Activated naive CD8-positive, alpha-beta T cell treated with anti-CD3 and anti-CD28 coated beads, Interleukin-2, amount 50 U/mL, for 16 hours (primary cell): ENCODE results near the gene TLNRD1.

ENCODE experiments used
- DNase-seq: peaks from one replicate; pipeline ENCODE4 v3.0.0-alpha.2; 2020; ENCODE audit warnings: low read depth, low spot score

Gene TLNRD1

DNA sequence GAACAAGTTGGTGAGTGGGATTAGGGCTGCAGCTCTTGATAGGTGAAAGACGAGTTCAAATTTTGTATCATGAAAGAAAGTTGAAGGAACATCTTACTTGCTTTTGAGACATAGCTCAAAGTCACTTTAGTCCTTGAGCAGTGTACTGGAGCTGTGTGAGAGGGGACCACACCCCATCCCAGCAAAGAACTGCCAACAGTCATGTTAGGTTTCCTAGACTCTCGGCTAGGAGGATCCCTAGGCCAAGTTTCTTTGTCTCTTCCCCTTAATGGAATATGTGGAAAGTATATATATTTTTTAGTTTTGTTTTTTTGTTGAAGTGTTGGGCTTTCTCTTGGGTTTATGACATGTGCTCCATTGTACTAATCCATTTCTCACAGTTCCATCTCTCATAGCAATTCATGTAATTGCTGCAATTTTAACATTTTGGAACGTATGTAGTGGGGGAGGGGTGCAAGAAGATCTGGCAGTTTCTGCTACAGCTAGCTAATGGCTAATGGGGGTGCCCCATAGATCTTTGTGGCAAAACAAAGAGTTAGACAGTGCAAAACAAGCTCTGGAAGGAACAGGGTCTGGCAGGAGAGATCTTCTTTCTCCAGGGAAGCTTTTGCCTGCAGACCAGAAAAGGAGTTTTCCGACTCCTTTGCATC lies 25.1 kb downstream of the TLNRD1 start:
- no peak for DNase-seq

DNA sequence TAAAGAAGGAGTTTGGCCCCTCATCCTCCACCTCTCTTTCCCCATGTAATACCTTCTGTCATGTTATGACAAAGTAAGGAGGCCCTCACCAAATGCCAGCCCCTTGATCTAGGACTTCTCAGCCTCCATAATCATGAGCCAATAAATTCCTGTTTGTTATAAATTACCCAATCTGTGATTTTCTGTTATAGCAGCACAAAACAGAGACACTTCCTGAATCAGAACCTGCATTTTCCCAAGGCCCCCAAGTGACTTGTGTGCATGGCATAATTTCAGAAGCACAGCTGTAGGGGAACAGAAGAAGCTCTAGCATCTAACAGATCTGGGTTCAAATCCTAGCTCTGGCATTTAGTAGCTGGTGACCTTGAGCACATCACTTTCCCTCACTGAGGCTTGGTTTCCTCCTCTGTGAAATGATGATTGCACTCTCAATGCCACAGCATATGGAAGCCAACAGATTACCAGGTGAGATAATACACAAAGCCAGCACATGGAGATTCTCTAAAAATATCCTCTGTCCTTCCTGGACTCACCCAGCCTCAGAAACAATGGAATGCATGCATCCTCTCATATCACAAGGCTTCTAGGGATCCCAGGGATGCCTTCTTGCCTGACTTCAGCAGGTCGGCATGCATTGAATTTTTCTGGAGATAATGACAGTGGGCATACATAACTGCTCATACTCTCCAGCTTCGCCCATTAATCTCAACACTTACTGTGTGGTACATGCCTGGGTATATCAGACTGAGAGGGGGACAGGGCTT lies 26.3 kb downstream of the TLNRD1 start:
- no peak for DNase-seq

DNA sequence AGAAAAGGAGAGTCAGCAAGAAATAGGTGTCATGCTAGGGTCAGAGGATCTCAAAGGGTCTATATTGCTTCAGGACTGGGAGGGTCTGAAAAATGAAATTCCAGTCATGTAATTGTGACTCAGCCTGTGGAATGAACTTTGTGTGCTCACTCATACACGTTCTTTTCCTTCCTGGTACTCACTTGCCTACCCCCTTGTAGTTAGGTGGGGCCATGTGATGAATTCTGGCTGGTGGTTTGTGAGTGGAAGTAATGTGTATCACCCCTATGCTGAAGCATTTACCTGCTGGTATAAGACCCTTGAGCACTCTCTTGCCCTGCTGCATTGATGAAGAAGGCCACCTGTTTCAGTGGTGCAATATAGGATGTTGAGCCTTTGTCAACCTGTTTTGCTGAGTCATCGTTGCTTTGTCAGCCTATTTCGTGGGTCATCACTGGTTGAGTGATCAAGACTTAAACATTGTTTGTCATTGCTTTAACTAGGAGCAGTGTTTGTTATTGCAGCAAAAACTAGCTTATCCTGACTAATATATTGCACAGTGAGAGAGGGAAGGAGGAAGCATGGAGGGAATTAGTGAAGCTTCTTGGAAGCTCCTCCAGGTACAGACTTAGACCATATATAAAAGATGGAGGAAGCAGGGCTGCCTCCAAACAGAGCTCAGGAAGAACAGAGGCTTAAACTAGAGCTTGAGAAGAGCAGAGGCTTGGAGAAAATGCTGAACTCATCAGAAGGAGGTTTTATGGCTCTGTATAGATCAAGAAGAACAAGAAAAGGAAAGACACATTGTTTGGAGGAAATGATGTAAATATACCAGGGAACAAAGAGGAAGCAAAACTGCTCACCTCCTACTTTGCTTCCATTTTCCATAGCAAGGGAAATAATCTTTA lies 28.9 kb downstream of the TLNRD1 start:
- no peak for DNase-seq

DNA sequence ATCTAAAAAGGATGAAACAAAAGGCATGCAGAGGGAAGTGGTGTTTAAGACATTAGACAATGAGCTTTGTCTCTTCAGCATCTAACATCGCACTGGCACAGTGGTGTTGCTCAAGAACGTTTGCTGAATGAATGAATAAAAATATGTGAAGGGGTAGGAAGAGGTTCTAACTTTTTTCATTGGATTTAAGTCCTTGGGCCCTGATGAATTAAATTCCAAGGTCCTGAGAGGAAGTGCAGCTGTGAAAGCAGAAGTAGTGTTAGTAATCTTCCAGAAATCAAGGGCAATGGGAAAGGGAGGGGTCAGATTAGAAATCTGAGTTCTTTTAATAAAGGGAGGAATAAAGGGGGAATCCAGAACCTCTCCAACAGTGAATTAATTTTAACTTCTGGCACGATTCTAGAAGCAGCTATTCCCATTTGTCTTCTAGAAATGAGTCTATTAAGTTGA lies 29.6 kb downstream of the TLNRD1 start:
- no peak for DNase-seq

DNA sequence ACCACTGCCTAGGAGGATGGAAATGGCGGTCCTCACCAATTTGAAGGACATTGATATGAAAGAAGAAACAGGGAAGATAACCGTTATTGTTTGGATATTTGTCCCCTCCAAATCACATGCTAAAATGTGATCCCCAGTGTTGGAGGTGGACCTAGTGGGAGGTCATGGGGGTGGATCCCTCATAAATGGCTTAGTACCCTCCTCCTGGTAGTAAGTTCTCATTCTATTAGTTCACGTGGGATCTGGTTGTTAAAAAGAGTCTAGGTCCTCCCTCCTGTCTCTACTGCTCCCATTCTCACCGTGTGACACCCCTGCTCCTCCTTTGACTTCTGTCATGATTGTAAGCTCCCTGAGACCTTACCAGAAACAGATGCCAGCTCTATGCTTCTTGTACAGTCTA lies 30.5 kb downstream of the TLNRD1 start:
- no peak for DNase-seq

DNA sequence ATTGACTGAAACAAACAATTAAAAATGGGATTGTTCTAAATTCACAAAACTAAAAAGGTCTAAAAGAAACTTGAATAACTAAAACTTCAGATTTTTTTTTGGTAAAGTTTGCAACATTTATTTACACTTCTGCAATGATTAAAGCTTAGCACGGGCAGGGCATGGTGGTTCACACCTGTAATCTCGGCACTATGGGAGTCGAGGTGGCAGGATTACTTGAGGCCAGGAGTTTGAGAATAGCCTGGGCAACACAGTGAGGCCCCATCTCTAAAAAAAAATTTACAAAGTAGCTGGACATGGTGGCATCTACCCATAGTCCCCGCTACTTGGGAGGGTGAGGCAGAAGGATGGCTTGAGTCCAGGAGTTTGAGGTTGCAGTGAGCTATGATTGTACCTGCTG lies 31.6 kb downstream of the TLNRD1 start:
- DNase-seq: no peak

DNA sequence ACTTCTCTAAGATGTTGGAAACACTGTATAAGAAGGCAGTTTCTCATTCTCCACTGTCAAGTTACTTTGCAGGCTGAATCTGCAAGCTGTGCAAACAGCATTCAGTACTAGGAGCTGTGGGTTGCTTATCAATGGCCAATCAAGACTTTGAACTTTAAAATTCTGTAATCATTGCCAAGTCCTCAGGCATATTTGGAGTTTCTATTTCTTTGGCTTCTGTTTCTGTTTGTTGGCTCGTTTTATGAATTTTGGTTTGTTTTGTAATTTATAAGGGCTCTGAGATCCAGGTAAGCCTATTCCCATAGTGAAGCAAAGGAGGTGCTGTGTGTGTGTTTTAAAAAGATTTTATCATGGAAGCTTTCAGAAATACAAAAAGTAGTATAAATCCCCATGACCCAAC lies 32.1 kb downstream of the TLNRD1 start:
- no peak for DNase-seq

DNA sequence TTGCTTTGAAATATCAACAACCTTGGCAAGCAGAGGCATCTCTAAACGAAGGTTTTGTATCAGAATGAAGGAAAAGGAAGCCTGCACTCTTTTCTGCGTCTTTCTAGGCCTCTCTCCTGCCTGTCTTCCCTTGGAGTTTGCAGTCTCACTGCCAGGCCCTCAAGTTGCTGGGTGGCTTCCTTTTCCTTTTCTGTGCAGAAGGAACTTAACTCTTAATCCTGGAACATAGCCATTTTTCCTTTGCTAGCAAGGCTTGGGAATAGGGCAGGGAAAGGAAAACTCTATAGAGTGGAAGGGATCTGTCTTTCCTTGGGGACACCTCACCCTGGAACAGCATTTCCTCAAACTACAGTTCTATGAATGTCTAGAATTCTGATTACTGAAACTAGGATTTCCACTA lies 32.8 kb downstream of the TLNRD1 start:
- no peak for DNase-seq

DNA sequence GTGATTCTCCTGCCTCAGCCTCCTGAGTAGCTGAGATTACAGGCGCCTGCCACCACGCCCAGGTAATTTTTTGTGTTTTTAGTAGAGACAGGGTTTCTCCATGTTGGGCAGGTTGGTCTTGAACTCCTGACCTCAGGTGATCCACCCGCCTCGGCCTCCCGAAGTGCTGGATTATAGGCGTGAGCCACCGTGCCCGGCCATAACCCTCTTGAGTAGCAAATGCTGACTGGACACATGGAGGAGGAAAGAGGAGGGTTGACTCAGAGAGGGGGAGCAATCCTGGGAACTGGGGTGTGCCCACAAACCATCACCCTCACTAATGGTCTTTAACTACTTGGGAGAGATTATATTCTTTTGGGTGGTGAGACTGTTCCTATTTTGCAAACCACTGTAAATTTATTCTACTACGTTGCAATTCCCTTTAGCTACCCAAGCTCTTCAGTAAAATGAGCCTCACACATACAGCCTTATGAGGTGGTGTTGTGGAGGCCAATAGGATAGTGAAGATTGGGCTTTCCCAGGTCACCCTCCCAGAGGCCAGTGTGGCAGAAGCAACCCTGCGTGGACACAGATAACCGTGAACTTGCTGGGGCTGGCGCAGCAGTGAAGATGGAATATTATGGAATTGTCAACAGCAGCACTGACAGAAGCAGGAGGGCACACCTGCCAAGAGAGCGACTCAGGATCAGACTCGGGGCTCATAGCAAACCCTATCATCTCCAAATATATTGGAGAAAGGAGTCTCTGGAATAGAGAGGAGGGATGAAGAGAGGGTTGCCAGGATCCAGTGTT lies 37.4 kb downstream of the TLNRD1 start:
- no peak for DNase-seq

DNA sequence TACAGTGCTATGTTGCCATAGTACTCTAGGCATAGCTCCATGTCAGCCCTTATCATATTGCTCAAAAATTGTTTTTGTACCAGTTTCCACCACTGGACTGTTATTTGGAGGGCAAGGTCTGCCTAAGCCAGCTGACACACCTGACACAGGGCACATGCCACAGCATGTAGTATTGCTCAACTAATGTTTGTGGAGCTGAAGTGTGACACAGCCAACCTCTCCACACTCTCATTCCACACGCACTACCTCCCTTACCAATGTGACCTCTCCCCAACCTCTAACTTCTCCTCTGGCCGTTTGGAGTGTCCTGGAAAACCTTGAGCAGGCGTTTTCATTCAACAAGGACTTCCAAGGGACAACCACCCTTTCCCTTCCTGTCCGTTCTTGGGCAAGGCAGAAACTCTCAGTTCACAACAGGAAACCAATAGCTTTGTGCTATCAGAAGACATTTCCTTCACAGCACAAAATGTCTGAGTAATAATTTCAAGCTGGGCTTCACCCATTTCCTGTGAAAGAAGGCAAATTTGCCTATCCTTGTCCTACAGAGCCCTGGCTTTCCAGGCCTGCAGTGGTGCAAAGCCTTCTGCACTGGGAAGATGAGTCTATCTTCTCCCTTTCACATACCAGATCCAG lies 38.4 kb downstream of the TLNRD1 start:
- no peak for DNase-seq

DNA sequence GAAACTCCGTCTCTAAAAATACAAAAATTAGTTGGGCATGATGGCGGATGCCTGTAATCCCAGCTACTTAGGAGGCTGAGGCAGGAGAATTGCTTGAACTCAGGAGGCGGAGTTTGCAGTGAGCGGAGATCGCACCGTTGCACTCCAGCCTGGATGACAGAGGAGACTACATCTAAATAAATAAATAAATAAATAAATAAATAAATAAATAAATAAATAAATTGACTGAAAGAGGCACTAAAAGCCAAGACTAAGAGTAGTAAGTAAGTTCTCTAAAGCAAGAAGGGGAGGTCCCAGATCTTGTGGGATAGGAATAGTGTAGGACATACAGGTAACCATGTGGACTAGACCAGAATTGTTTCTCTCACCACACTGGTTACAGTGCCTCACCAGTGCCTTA lies 40.0 kb downstream of the TLNRD1 start:
- DNase-seq: no peak

DNA sequence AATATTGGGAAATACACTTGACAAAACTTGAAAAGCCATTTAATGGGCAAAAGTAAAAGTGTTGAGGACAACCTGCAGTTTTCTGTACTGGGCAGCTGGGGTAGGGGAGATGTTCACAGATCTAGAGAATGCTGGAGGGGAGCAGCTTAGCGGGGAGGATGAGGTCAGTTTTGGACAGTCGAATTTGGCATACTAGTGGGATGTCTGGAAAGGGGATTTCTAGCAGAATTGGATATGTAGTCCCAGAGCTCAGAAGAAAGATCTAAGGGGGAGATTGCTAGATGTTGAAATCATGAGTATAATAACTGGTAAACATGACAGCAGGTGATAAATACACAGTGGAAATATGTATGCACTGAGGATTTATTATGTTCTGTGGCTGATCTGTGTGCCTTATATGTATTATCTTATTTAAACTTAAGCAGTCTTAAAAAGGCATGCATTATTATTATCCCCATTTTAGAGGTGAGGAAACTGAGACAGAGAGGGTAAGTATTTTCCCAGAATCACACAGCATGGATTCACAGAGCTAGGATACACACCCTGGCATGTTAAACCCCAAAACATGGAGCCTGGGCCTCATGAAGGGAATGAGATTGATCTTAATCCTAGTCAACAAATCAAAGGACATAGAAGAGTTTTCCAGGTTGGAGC lies 42.7 kb downstream of the TLNRD1 start:
- no peak for DNase-seq

DNA sequence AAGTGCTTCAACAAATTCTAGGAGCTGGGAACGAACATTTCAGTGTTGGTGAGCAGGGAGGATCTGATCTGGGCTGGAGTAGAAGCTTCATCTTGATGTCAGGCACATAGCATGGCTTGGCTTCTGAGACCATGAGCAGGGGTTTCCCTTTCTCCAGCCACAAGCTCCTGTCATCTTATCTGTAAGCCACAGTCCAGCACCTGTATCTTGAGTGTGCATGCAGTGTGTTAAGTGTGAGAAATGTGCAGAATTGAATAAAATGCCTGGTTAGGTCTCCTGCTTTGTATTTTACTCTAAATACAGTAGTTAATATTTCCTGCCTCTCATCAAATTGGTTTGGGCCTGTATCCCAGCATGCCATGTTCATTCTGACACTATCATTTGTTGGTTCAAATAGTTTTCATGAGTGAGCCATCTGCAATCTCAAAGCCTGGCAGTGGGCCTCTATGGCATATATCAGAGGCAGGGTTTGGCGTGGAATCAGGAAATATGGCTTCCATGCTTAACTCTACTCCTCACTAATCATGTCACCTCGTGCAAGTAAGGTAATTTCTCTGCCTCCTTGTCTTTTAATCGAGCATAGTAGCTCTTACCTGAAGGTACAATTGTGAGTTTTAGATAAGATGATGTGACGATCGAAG lies 43.3 kb downstream of the TLNRD1 start:
- DNase-seq: no peak

DNA sequence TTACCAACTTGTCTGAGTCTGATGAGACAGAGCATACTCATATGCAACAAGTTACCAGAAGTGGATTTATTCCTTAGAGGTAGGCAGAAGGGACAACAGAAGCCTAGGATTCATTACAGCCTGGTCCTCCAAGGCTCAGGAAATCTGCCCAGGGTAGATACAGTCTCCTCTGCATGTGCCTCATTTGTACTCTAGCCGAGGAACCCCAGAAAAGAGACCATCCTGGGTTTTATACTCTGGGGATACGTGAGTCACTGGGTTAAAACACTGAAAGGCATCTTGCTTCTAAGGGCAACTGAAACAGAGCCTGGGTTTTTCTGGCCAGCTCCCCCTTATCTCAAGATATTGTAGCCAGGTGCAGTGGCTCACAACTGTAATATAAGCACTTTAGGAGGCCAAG lies 45.6 kb downstream of the TLNRD1 start:
- DNase-seq: no peak

DNA sequence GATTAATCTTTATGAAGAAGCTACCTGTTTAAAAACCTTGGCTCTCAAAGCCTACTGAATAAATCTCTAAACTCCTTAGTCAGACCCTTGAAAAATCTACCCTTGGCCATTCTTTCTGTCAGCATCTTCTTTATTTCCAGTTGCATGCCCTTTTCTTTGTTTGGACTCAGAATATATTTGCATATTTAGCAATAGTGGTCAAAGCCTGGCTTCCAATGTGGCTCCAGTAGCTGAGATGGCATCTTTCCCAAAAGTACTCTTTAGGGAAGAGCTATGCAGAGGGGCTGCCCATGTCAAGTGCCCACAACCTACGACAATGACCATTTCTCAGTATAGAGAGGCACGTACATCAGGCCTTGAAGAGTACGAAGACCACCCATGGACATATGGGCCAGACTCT lies 47.2 kb downstream of the TLNRD1 start:
- no peak for DNase-seq

DNA sequence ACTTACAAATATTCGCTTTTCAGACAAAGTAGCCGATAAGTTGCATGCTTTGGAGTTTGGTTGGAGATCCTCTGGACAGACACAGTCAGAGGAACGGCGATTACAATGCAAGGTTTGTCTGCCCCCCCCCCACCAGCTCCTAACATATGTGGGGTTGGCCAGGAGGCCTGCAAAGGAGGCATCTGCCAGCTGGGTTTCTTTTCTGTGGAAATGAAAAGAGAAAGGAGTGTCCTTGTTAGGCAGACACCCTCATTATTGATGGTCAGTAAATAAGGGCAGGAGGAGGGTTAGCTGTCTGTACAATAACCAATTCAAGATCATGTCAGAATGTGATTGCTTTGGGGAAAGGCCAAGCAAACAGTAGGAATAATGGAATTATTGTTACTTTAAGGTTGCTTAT lies 49.1 kb downstream of the TLNRD1 start:
- no peak for DNase-seq

DNA sequence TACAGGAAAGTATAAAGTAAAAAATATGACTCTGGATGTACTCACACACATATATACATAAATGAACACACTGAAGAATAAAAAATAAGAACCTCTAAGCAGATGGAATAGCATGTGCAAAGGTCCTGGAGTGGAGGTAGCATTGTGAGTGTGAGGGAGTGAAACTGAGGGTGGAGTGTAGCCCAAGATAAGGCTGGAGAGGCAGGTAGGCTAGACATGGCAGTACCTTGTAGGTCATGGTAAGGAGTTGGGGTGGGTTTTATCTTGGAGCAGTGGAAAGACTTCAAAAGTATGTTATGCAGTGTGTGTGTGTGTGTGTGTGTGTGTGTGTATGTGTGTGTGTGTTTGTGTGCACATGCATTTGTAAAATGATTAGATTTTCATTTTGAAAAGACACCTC lies 49.5 kb downstream of the TLNRD1 start:
- DNase-seq: no peak

DNA sequence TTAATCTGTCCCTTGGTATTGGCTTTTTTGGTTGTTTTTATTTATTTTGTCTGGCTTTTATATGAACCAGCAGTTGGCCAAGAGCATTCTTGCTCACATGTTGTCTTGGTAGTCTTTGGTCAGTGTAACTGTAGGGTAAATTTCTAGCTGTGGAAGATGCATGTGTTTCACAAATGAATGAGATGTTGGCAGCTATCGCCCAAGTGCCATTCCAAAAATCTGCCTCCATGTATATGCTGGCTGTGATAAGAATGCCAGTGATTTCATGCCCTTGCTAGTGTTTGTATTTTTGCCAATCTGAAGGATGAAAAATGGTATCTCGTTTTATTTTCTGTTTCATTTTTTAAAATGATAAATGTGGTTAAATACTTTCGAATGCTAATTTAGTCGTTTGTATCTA lies 50.1 kb downstream of the TLNRD1 start:
- no peak for DNase-seq

DNA sequence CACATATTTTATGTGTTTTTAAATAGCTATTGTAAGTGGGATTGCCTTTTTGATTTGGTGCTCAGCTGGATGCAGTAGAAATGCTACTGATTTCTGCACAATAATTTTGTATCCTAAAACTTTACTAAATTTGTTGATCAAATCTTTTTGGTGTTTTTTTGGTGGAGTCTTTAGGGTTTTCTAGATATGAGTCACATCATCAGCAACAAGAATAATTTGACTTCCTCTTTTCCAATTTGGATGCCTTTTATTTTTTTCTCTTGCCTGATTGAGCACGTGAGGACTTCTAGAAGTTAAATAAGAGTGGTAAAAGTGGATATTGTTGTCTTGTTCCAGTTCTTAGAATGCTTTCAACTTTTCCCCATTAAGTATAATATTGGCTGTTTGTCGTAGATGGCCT lies 51.3 kb downstream of the TLNRD1 start:
- DNase-seq: no peak

DNA sequence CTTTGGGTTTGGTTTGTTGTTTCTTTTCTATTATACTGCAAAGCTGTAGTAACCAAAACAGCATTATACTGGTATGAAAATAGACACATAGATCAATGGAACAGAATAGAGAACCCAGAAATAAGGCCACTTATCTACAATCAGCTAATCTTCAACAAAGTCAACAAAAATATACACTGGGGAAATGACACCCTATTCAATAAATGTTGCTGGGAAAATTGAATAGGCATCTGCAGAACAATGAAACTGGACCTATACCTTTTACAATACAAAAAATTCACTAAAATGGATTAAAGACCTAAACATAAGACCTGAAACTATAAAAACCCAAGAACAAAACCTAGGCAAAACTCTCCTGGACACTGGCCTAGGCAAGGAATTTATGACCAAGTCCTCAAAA lies 52.9 kb downstream of the TLNRD1 start:
- no peak for DNase-seq
